ENCODE results near the gene CALML6.

CALML6 gene

GRCh38 chr1:1892079-1892762 is 22.8 kb upstream of the CALML6 start:
- DNase-seq (ENCODE audit: low read depth): no peak

- no peak for DNase-seq (ENCODE audit: low read depth)
Observed at GRCh38 chr1:1892763-1893120, 22.3 kb upstream of the CALML6 start.

DNA sequence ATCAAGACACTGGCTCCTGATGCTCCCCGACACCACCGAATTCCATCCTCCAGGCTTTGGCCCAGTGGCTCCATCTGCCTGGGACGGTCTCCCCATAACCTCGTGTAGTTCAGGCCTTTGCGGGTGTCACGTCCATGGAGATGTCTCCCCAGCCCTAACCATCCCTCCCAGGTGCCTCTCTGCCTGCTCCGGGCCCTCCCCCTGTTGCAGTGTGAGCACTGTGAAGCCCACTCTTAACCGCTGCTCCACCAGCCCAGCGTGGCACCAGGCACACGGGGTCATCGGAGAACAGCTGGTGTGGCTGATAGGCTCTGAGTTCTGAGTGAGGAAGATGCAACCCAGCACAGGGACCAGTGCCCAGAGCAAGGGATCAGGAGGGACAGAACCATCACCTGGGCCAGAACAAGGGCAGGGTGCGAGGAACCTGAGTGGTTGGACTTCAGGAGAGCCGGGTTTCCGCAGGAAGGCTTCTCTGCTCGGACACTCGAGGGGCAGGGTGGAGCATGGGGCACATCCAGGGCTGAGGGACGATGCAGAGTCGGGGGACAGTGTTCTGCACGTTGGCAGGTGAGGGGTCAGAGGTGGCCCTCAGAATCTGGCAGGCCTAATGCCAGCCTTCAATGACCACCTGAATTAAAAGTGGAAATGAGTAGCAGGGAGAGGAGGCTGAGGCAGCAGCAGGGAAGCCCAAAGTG is 21.6 kb upstream of the CALML6 start:
- DNase-seq (ENCODE audit: low read depth): no peak

DNA sequence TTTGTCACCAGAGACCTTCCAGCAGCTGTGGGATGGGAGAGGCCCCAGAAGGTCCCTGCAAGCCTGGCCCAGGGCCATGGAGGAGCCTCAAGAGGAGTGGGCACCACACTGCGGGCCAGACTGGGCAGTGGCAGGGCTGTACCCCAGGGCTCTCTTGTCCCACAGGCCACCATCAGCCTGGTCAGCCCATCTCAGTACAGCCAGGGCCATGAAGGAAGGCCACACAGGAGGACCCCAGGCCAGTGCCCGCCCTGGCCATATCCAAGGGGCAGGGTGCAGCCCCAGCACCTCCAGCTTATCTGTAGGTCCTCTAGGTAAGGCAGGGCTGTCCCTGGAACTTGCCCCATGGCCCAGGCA is 21.1 kb upstream of the CALML6 start:
- DNase-seq (ENCODE audit: low read depth): no peak

- no peak for DNase-seq (ENCODE audit: low read depth)
Observed at GRCh38 chr1:1894354-1895059, 20.6 kb upstream of the CALML6 start.

- no peak for DNase-seq (ENCODE audit: low read depth)
Observed at GRCh38 chr1:1895060-1895418, 20.0 kb upstream of the CALML6 start.

DNA sequence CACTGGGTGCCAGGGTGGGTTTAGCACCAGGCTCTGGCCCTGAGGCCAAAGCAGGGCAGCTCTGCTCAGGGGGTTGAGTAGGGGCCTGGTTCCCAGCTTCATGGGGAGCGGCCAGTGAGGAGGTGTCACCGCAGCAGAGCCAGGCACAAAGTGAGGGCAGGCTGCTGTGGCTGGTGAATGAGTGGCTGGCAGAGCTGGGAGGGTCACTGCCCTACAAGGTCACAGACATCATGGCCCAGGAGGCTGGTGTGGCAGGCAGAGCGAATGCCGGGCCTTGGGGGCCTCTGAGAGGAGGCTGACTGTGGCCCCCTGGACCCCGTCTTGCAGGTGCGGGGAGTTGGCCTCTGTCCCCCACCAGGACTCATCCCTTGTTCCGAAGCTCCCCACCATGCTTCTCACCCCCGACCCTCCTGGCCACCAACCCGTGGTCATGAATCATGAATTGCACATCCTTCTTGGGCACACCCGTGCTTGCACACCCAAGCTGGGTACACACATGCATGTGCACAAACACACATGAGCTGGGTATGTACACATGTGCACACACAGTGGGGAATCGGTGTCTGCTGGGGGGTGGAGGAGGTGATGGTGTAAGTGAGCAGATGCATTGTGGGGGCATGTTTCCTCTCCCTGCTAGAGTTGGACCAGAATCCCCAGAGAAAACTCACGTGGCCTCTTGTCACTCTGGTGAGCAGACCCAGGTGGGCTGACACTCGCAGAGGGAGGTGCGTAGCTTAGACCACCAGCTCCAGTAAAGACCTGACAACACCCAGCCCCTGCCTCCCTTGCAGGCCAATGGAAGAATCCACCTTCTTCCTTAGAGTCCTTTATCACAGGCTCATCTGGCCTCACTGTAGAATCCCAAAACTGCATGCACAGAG is 19.4 kb upstream of the CALML6 start:
- no peak for DNase-seq (ENCODE audit: low read depth)

DNA sequence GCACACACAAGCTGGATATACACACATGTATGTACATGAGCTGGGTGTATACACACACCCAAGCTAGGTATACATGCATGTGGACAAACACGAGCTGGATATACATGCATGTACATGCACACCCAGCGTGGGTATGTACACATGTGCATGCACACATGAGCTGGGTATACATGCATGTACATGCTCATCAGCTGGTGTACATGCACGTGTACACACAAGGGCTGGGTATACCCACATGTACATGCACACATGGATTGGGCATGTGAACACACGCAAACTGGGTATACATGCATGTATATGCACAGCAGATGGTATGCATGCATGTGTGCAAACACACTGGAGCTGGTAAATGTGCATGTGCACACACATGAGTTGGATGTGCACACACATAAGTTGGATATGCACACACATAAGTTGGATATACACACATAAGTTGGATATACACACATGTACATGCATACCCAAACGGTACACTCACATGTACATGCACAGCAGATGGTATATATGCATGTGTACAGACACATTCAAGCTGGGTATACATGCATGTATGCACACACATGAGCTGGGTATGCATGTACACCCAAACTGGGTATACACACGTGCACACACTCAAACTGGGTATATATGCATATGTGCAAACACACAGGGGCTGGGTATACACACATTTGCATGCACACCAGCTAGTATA is 16.7 kb upstream of the CALML6 start:
- DNase-seq (ENCODE audit: low read depth): no peak

GRCh38 chr1:1899266-1899966 is 15.6 kb upstream of the CALML6 start:
- DNase-seq (ENCODE audit: low read depth): no peak

- no peak for DNase-seq (ENCODE audit: low read depth)
Observed at GRCh38 chr1:1899967-1900327, 15.1 kb upstream of the CALML6 start.

- no peak for DNase-seq (ENCODE audit: low read depth)
Observed at GRCh38 chr1:1900883-1901640, 14.0 kb upstream of the CALML6 start.

DNA sequence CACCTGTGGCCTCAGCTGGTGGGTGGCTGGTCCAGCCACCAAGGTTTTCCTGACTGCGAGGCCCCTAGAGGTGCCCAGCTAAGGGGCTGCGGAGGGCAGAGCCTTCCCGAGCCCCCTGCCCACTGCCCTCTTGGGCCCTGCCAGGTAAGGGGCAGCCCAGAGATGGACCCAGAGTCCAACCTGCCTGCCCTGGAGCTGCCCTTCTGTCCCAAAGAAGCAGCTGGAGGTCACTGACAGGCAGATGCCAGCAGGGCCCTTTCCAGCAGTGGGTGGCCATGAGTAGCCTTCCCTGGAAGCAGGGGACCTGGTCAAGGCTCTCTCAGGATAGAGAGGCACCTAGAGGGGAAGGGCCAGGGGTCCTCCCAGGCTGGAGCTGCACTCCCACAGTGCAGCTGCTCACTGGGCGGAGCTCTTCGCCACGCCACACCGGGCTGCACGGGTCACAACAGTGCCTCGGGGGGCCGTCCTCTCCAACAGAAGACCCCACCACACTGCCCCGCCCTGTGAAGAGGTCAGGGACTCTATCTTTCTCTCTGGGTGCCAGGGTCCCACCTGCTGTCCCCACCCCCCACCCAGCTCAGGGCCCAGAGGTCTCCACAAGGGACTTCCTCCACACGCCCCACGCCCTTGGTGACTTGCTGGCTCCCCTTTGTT is 13.3 kb upstream of the CALML6 start:
- no peak for DNase-seq (ENCODE audit: low read depth)

GRCh38 chr1:1903224-1903623 is 11.8 kb upstream of the CALML6 start:
- DNase-seq (ENCODE audit: low read depth): no peak

- peak; percentile 46 for DNase-seq (ENCODE audit: low read depth)
Observed at GRCh38 chr1:1906185-1907097, 8.6 kb upstream of the CALML6 start.

- DNase-seq (ENCODE audit: low read depth): no peak
Observed at GRCh38 chr1:1907098-1907736, 7.8 kb upstream of the CALML6 start.

DNA sequence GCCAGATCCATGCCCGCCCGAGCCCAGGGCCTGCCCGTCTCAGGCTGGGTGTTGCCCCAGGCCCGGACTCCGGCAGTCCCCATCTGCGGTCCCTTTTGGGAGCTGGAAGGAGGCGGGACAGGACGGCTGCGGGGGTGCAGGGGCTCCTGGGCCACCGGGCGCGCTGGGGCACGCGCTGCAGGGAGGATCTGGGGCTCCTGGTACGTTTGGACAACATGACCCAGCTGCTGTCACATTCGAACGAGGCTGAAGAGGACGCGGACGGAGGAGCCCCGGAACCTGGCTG is 6.6 kb upstream of the CALML6 start:
- no peak for DNase-seq (ENCODE audit: low read depth)

DNA sequence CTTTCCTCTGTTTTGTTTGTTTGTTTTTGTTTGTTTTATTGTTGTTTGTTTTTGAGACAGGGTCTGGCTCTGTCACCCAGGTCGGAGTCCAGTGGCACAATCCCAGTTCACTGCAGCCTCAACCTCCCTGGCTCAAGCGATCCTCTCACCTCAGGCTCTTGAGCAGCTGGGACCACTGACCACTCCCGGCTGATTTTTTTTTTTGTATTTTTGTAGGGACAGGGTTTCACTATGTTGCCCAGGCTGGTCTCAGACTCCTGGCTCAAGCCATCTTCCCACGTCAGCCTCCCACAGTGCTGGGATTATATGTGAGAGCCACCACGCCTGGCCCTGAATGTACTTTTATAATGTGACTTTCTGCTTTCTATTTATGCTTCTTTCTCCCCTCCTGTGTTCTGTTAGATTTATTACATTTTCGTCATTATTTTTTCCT is 5.0 kb upstream of the CALML6 start:
- no peak for DNase-seq (ENCODE audit: low read depth)

GRCh38 chr1:1910651-1911331 is 4.3 kb upstream of the CALML6 start:
- no peak for DNase-seq (ENCODE audit: low read depth)
